Kidney tubule cell (primary cell): ENCODE results near the gene SLC4A8.
"Not testable (repeated sequence)": the region's sequence is repeated elsewhere in the genome, so short reads cannot be mapped to it uniquely, and the experiment has no call there.

Source experiments
- DNase-seq: peaks from one replicate; pipeline ENCODE4 v3.0.0-alpha.2; 2018; ENCODE audit warnings: low spot score

The SLC4A8 gene

GRCh38 chr12:51482929-51483697 is 58.5 kb downstream of the SLC4A8 start:
- no peak for DNase-seq

GRCh38 chr12:51484119-51484518 is 59.5 kb downstream of the SLC4A8 start:
- no peak for DNase-seq

- no peak for DNase-seq
These were observed 63.6 kb downstream of the SLC4A8 start for GRCh38 chr12:51488281-51488680.

- no peak for DNase-seq
These were observed 68.7 kb downstream of the SLC4A8 start for GRCh38 chr12:51493281-51493680.

GRCh38 chr12:51496895-51497294 is 72.3 kb downstream of the SLC4A8 start:
- no peak for DNase-seq

- no peak for DNase-seq
These were observed 80.2 kb downstream of the SLC4A8 start for GRCh38 chr12:51504851-51505250.

GRCh38 chr12:51505360-51506105 is 80.9 kb downstream of the SLC4A8 start:
- no peak for DNase-seq

GRCh38 chr12:51507178-51507577 is 82.5 kb downstream of the SLC4A8 start:
- no peak for DNase-seq

- no peak for DNase-seq
These were observed 83.7 kb downstream of the SLC4A8 start for GRCh38 chr12:51508285-51508684.

- no peak for DNase-seq
These were observed 87.1 kb downstream of the SLC4A8 start for GRCh38 chr12:51511546-51512260.

- no peak for DNase-seq
These were observed 87.8 kb downstream of the SLC4A8 start for GRCh38 chr12:51512438-51512837.

GRCh38 chr12:51515037-51515436 is 90.4 kb downstream of the SLC4A8 start:
- DNase-seq, result not testable (repeated sequence)

GRCh38 chr12:51517316-51517715 is 92.7 kb downstream of the SLC4A8 start:
- no peak for DNase-seq

GRCh38 chr12:51517800-51518199 is 93.2 kb downstream of the SLC4A8 start:
- no peak for DNase-seq

- no peak for DNase-seq
These were observed 95.1 kb downstream of the SLC4A8 start for GRCh38 chr12:51519755-51520154.

GRCh38 chr12:51520576-51521325 is 96.1 kb downstream of the SLC4A8 start:
- DNase-seq, result no peak

GRCh38 chr12:51521554-51522276 is 97.1 kb downstream of the SLC4A8 start:
- no peak for DNase-seq

GRCh38 chr12:51522696-51523095 is 98.1 kb downstream of the SLC4A8 start:
- no peak for DNase-seq

- DNase-seq, result no peak
These were observed 99.8 kb downstream of the SLC4A8 start for GRCh38 chr12:51524386-51524901.

GRCh38 chr12:51525518-51525917 is 100.9 kb downstream of the SLC4A8 start:
- DNase-seq, result no peak

GRCh38 chr12:51527966-51528365 is 103.3 kb downstream of the SLC4A8 start:
- no peak for DNase-seq
